Activated naive CD8-positive, alpha-beta T cell treated with anti-CD3 and anti-CD28 coated beads, Interleukin-2, amount 50 U/mL, for 24 hours (primary cell): ENCODE results near the gene PRICKLE1.

ENCODE experiments used
- ATAC-seq: fragments of 150-1000 bp; cut with Tn5 transposase; one replicate; pipeline ENCODE4 v1.10.0; 2021
- DNase-seq: peaks from one replicate; pipeline ENCODE4 v3.0.0; 2021
- H3K27ac Mint-ChIP-seq: one replicate; pipeline ENCODE4 v1.8.0; 2021; ENCODE audit warnings: mild to moderate bottlenecking, mixed read lengths
- H3K27me3 Mint-ChIP-seq: one replicate; pipeline ENCODE4 v1.8.0; 2021; ENCODE audit warnings: mixed read lengths
- H3K36me3 Mint-ChIP-seq: one replicate; pipeline ENCODE4 v1.8.0; 2021; ENCODE audit warnings: low read depth, mixed read lengths
- H3K4me1 Mint-ChIP-seq: one replicate; pipeline ENCODE4 v1.8.0; 2021; ENCODE audit warnings: mixed read lengths
- H3K4me3 Mint-ChIP-seq: one replicate; pipeline ENCODE4 v1.8.0; 2021; ENCODE audit warnings: mild to moderate bottlenecking, moderate library complexity, mixed read lengths
- H3K9me3 Mint-ChIP-seq: one replicate; pipeline ENCODE4 v1.8.0; 2021; ENCODE audit warnings: mixed read lengths

The PRICKLE1 gene

GRCh38 chr12:42504049-42504448 is 85.5 kb downstream of the PRICKLE1 start:
- Mint-ChIP-seq H3K27me3 (peaks cover 2% of the 10 kb centered on the region), H3K36me3 (no peaks in the 10 kb centered on the region), H3K4me3 (no peak overlapping the region), H3K27ac (no peak overlapping the region), H3K9me3 (no peaks in the 10 kb centered on the region), H3K4me1 (no peaks in the 10 kb centered on the region)
- DNase-seq (no peak), ATAC-seq (no peak)

- no peaks in the 10 kb centered on the region for H3K36me3 Mint-ChIP-seq
- H3K27ac Mint-ChIP-seq = no peak overlapping the region
- peaks cover 2% of the 10 kb centered on the region for H3K27me3 Mint-ChIP-seq
Observed at GRCh38 chr12:42502682-42503081, 86.9 kb downstream of the PRICKLE1 start.

GRCh38 chr12:42498549-42499247 is 90.8 kb downstream of the PRICKLE1 start:
- Mint-ChIP-seq H3K4me3 (no peak overlapping the region), H3K36me3 (no peaks in the 10 kb centered on the region), H3K4me1 (no peaks in the 10 kb centered on the region), H3K27ac (no peak overlapping the region), H3K27me3 (peaks cover 4% of the 10 kb centered on the region), H3K9me3 (no peaks in the 10 kb centered on the region)
- DNase-seq (no peak), ATAC-seq (no peak)

More at GRCh38 chr12:42502682-42503081, 86.9 kb downstream of the PRICKLE1 start:
- DNase-seq (no peak), ATAC-seq (no peak)
- Mint-ChIP-seq H3K9me3 (no peaks in the 10 kb centered on the region), H3K4me1 (no peaks in the 10 kb centered on the region), H3K4me3 (no peak overlapping the region)

- H3K27me3 Mint-ChIP-seq = peaks cover 7% of the 10 kb centered on the region
Observed at GRCh38 chr12:42496886-42497285, 92.7 kb downstream of the PRICKLE1 start.

GRCh38 chr12:42495244-42495643 is 94.3 kb downstream of the PRICKLE1 start:
- no peaks in the 10 kb centered on the region for H3K36me3 Mint-ChIP-seq
- no peaks in the 10 kb centered on the region for H3K4me1 Mint-ChIP-seq
- no peak overlapping the region for H3K27ac Mint-ChIP-seq
- DNase-seq (no peak), ATAC-seq (no peak)
- H3K27me3 Mint-ChIP-seq = peaks cover 10% of the 10 kb centered on the region
- no peaks in the 10 kb centered on the region for H3K9me3 Mint-ChIP-seq
- no peak overlapping the region for H3K4me3 Mint-ChIP-seq

More at GRCh38 chr12:42496886-42497285, 92.7 kb downstream of the PRICKLE1 start:
- no peaks in the 10 kb centered on the region for H3K9me3 Mint-ChIP-seq
- no peaks in the 10 kb centered on the region for H3K4me1 Mint-ChIP-seq
- H3K36me3 Mint-ChIP-seq = no peaks in the 10 kb centered on the region
- no peak overlapping the region for H3K27ac Mint-ChIP-seq
- DNase-seq (no peak), ATAC-seq (no peak)
- no peak overlapping the region for H3K4me3 Mint-ChIP-seq

GRCh38 chr12:42492267-42492666 is 97.3 kb downstream of the PRICKLE1 start:
- no peaks in the 10 kb centered on the region for H3K4me1 Mint-ChIP-seq

GRCh38 chr12:42490261-42490842 is 99.2 kb downstream of the PRICKLE1 start:
- Mint-ChIP-seq H3K4me3 (no peak overlapping the region), H3K9me3 (no peaks in the 10 kb centered on the region), H3K27ac (no peak overlapping the region), H3K4me1 (no peaks in the 10 kb centered on the region), H3K27me3 (peaks cover 27% of the 10 kb centered on the region), H3K36me3 (no peaks in the 10 kb centered on the region)
- DNase-seq (no peak), ATAC-seq (no peak)

More at GRCh38 chr12:42492267-42492666, 97.3 kb downstream of the PRICKLE1 start:
- ATAC-seq = no peak
- Mint-ChIP-seq H3K4me3 (no peak overlapping the region), H3K9me3 (no peaks in the 10 kb centered on the region), H3K36me3 (no peaks in the 10 kb centered on the region), H3K27me3 (peaks cover 24% of the 10 kb centered on the region), H3K27ac (no peak overlapping the region)
- DNase-seq = no peak

- Mint-ChIP-seq H3K4me3 (no peak overlapping the region), H3K36me3 (no peaks in the 10 kb centered on the region), H3K9me3 (no peaks in the 10 kb centered on the region), H3K4me1 (peaks cover 16% of the 10 kb centered on the region), H3K27ac (no peak overlapping the region), H3K27me3 (peaks cover 45% of the 10 kb centered on the region)
- ATAC-seq (no peak), DNase-seq (no peak)
Observed at GRCh38 chr12:42486407-42486806, 103.1 kb downstream of the PRICKLE1 start.

GRCh38 chr12:42485823-42486222 is 103.7 kb downstream of the PRICKLE1 start:
- ATAC-seq (no peak), DNase-seq (no peak)
- H3K9me3 Mint-ChIP-seq = no peaks in the 10 kb centered on the region
- H3K4me1 Mint-ChIP-seq = peaks cover 16% of the 10 kb centered on the region
- no peak overlapping the region for H3K27ac Mint-ChIP-seq
- H3K4me3 Mint-ChIP-seq = no peak overlapping the region
- peaks cover 50% of the 10 kb centered on the region for H3K27me3 Mint-ChIP-seq
- no peaks in the 10 kb centered on the region for H3K36me3 Mint-ChIP-seq

- H3K36me3 Mint-ChIP-seq = no peaks in the 10 kb centered on the region
- no peak for DNase-seq
- peaks cover 16% of the 10 kb centered on the region for H3K4me1 Mint-ChIP-seq
- H3K27ac Mint-ChIP-seq = no peak overlapping the region
- peaks cover 50% of the 10 kb centered on the region for H3K27me3 Mint-ChIP-seq
- H3K9me3 Mint-ChIP-seq = no peaks in the 10 kb centered on the region
- no peak for ATAC-seq
- no peak overlapping the region for H3K4me3 Mint-ChIP-seq
Observed at GRCh38 chr12:42484996-42485395, 104.5 kb downstream of the PRICKLE1 start.

GRCh38 chr12:42483521-42483790 is 106.1 kb downstream of the PRICKLE1 start:
- no peaks in the 10 kb centered on the region for H3K36me3 Mint-ChIP-seq
- DNase-seq = peak; percentile 45
- H3K27ac Mint-ChIP-seq = no peak overlapping the region
- ATAC-seq = peak; percentile 47
- peaks cover 17% of the 10 kb centered on the region for H3K4me1 Mint-ChIP-seq
- H3K27me3 Mint-ChIP-seq = peaks cover 57% of the 10 kb centered on the region
- H3K4me3 Mint-ChIP-seq = peak overlapping the region; percentile 79
- H3K9me3 Mint-ChIP-seq = no peaks in the 10 kb centered on the region

GRCh38 chr12:42482748-42483520 is 106.6 kb downstream of the PRICKLE1 start:
- H3K27ac Mint-ChIP-seq = no peak overlapping the region
- peak overlapping the region; percentile 74 for H3K4me3 Mint-ChIP-seq
- H3K4me1 Mint-ChIP-seq = peaks cover 18% of the 10 kb centered on the region
- peaks cover 56% of the 10 kb centered on the region for H3K27me3 Mint-ChIP-seq
- peak; percentile 78 for DNase-seq
- no peaks in the 10 kb centered on the region for H3K9me3 Mint-ChIP-seq
- H3K36me3 Mint-ChIP-seq = no peaks in the 10 kb centered on the region
- ATAC-seq = peak; percentile 87

GRCh38 chr12:42482041-42482747 is 107.4 kb downstream of the PRICKLE1 start:
- no peak for ATAC-seq
- Mint-ChIP-seq H3K27ac (no peak overlapping the region), H3K36me3 (no peaks in the 10 kb centered on the region), H3K9me3 (no peaks in the 10 kb centered on the region), H3K27me3 (peaks cover 56% of the 10 kb centered on the region), H3K4me3 (peak overlapping the region; percentile 74), H3K4me1 (peaks cover 18% of the 10 kb centered on the region)
- DNase-seq = no peak

GRCh38 chr12:42481368-42481767 is 108.2 kb downstream of the PRICKLE1 start:
- Mint-ChIP-seq H3K9me3 (no peaks in the 10 kb centered on the region), H3K27me3 (peaks cover 57% of the 10 kb centered on the region), H3K4me1 (peaks cover 18% of the 10 kb centered on the region), H3K27ac (no peak overlapping the region), H3K36me3 (no peaks in the 10 kb centered on the region), H3K4me3 (no peak overlapping the region)
- DNase-seq (no peak), ATAC-seq (no peak)
